GM18526 (cell line): Measurements from ENCODE around the gene F10.

Experiments
- POLR2A ChIP-seq: IDR thresholded peaks from 3 replicates; pipeline ENCODE4 v1.6.1; 2011; ENCODE audit not compliant: insufficient read length; ENCODE audit errors: extremely low read depth

The F10 gene

DNA sequence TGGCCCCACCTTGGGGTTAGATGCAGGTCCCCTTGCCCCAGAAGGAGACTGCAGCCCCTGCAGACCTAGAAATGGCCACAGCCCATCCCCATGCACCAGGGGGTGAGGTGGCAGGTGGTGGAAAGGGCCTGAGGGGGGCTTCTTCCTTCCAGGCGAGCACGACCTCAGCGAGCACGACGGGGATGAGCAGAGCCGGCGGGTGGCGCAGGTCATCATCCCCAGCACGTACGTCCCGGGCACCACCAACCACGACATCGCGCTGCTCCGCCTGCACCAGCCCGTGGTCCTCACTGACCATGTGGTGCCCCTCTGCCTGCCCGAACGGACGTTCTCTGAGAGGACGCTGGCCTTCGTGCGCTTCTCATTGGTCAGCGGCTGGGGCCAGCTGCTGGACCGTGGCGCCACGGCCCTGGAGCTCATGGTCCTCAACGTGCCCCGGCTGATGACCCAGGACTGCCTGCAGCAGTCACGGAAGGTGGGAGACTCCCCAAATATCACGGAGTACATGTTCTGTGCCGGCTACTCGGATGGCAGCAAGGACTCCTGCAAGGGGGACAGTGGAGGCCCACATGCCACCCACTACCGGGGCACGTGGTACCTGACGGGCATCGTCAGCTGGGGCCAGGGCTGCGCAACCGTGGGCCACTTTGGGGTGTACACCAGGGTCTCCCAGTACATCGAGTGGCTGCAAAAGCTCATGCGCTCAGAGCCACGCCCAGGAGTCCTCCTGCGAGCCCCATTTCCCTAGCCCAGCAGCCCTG, 4.2 kb upstream of the F10 start:
- TF ChIP-seq POLR2A, result no peak

DNA sequence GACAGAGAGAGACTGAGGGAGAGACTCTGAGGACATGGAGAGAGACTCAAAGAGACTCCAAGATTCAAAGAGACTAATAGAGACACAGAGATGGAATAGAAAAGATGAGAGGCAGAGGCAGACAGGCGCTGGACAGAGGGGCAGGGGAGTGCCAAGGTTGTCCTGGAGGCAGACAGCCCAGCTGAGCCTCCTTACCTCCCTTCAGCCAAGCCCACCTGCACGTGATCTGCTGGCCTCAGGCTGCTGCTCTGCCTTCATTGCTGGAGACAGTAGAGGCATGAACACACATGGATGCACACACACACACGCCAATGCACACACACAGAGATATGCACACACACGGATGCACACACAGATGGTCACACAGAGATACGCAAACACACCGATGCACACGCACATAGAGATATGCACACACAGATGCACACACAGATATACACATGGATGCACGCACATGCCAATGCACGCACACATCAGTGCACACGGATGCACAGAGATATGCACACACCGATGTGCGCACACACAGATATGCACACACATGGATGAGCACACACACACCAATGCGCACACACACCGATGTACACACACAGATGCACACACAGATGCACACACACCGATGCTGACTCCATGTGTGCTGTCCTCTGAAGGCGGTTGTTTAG, 3.3 kb upstream of the F10 start:
- no peak for TF ChIP-seq POLR2A

DNA sequence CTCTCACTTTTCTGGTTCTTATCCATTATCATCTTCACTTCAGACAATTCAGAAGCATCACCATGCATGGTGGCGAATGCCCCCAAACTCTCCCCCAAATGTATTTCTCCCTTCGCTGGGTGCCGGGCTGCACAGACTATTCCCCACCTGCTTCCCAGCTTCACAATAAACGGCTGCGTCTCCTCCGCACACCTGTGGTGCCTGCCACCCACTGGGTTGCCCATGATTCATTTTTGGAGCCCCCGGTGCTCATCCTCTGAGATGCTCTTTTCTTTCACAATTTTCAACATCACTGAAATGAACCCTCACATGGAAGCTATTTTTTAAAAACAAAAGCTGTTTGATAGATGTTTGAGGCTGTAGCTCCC, 2.8 kb upstream of the F10 start:
- no peak for TF ChIP-seq POLR2A

DNA sequence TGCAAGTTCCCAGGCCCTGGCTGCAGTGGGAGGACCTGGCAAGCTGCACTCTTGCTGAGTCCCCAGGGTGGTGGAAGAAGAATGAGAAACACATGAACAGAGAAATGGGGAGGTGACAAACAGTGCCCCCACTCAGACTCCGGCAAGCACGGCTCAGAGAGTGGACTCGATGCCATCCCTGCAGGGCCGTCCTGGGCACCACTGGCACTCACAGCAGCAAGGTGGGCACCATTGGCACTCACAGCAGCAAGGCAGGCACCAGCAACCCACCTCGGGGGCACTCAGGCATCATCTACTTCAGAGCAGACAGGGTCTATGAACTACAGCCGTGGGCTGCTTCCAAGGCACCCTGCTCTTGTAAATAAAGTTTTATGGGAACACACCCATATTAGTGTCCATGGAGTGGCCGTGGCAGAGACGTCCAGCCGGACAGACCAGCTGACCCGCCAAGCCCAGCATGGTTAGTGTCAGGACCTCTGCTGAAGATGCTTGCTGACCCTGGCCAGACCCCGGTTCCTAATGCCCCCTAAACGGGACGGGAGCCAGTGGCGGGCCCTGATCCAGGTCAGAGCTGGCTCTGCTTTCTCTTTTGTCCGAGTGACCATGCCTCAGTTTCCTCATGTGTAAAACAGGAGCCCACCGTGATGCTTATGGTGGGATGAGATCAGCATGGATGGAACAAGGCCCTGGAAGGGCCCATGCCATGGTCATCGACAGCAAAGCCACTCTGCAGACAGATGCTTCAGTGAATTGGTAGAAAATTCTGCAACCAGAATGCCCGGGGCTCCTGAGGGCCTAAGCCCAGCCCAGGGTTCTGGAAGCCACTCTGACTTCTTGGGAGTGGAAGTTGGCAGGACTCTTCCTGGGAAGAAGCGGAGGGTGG, 2.1 kb upstream of the F10 start:
- no peak for TF ChIP-seq POLR2A

DNA sequence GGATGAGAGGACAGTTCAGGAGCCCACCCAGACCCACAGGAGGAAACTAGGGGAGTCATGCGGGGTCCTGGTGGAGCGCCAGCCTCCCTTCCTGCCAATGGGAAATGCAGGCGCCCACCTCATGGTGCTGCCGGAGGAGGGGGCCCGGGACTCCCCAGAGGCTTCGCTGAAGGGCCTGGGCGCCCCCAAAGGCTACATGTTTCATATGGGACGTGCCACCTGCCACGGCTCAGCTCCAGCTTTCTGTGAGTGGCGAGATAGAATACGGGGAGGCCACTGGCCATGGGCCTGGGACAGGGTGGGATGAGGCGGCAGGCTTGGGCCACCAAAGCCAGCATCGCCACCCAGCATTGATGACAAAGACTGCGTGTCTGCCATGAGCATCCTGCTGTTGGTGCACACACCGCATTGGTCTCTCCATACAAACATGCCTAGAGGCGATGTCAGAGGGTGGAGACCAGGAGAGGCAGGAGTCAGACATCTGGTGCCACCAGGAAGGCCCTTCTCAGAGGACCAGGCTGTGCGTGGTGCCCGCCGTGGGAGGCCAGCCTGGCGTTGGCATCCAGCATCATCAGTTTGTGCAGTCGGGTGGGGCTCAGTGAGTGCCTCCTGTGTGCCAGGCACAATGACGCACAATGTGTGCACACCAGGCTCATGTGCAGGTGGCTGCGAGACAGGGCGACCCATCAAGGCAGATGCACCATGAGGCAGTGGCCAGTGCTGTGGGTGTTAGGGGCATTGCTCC, 1.2 kb upstream of the F10 start:
- TF ChIP-seq POLR2A, result no peak

DNA sequence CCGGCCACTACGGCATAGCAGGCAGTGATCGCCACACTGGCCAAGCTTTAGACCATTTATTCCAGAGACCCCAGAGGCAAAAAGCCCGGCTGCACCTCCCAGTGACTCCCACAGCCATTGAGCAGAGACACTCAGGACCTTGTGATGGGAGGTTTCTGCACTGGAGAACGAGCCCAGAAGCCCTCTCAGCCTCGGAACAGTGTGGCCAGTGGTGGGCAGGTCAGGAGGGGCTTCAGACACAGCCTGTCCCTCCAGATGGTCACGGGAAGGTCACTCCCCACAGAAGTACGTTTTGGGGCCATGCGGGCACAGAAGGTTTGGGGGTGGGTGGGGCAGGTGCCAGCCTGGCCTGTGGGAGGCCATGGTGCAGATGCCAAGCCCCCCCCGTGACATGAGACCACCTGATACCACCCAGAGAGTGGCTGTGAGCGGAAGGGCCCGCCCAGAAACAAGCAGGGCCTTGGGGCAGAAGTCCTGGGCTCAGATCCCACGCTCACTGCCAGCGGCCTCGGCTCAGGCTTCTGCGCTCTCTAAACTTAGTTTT, 599 bp upstream of the F10 start:
- TF ChIP-seq POLR2A, result no peak

DNA sequence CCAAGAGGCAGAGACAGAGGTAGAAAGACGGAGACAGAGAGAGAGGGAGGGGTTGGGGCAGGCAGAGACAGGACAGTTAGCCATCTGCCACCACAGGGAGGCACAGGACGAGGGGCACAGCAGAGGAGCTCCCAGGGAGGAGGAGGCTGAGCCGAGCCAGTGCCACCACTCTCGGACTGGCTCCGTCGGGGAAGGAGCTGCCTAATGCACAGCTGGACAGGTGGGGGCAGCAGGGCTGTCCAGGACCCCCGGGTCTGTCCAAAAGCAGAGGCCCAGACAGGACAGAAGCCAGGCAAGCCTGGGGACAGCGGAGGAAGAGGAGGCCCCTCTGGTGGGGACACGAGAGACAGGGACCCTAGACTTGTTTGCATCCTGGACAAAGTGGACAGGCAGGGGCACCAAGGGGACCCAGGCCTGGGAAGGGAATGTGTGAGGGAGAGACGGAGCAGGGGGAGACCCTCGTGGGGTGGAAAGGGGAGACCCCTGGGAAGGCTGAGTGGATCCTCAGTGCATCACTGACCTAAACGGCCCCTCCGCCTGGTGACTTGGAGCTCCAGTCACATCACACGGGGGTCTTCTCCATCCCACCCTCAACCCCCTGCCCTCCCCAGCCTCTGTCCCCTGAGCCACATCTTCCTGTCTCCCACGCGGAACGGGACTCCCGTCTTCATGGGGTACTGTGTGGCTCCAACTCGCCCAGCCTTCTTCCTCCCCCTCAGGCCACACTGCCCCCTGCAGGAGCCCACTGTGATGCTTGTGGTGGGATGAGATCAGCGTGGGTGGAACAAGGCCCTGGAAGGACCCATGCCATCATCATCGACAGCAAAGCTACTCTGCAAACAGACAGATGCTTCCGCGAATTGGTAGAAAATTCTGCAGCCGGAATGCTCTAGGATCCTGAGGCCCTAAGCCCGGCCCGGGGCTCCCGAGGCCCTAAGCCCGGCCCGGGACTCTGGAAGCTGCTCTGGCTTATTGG, 915 bp downstream of the F10 start:
- TF ChIP-seq POLR2A, result no peak

DNA sequence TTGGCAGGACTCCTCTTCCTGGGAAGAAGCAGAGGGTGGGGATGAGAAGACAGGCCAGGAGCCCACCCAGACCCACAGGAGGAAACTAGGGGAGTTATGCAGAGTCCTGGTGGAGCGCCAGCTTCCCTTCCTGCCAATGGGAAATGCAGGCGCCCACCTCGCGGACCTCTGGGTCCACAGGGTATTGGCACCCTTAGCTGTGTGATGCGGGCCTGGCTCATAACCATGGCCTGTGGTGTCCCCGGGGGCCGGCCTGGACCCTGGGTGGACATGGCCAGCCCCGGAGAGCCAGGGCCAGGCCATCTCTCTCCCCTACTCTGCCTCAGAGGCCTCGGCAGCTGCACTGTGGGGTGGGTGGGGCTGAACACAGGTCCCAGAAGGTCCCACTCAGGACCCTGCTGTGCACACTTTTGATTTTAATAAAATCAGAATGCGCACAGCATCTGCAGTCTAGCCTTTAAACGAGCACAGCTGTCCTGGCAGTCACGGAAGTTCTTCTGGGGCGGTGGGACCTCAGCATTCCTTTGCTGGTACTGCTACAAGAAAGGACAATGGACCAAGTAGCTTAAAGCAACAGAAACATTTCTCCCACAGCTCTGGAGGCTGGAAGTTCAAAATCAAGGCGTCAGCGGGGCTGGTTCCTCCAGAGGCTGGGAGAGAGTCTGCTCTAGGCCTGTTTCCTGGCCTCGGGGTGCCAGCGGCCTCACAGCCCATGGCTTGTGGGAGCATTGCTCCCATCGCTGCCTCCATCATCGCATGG, 1.8 kb downstream of the F10 start:
- no peak for TF ChIP-seq POLR2A

DNA sequence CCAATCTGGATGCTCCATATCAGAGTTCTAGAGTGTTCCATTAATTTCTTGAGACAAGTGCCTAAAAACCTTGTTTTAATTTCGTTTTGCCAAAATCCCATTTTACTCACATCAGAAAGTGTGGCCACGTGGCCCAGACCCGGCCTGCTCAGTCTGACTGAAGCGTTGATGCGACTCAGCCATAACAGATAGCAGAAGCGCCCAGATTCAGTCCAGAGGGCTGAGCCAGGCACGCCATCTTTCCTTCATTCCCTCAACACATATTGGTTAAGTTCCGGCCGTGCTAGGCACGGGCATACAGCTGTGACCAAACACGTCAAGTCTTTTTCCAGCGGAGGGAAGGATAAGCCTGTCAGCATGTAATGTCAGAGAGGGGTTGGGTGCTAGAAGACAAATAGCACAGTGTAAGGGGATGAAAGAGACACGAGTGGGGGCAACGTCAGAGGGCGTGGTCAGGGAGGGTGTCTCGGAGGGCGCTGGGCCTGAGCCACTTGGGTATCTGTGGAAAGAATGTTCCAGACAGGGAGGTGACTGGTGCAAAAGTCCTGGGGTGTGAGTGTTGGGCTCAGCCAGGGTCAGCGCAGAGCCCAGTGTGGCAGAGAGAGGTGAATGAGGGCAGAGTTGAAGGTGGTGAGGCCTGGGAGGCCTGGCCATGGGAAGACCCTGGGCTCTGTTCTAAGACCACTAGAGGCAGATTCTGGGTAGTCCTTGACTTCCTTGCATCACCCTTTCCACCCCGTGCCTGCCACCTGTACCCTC, 3.1 kb downstream of the F10 start:
- no peak for TF ChIP-seq POLR2A

DNA sequence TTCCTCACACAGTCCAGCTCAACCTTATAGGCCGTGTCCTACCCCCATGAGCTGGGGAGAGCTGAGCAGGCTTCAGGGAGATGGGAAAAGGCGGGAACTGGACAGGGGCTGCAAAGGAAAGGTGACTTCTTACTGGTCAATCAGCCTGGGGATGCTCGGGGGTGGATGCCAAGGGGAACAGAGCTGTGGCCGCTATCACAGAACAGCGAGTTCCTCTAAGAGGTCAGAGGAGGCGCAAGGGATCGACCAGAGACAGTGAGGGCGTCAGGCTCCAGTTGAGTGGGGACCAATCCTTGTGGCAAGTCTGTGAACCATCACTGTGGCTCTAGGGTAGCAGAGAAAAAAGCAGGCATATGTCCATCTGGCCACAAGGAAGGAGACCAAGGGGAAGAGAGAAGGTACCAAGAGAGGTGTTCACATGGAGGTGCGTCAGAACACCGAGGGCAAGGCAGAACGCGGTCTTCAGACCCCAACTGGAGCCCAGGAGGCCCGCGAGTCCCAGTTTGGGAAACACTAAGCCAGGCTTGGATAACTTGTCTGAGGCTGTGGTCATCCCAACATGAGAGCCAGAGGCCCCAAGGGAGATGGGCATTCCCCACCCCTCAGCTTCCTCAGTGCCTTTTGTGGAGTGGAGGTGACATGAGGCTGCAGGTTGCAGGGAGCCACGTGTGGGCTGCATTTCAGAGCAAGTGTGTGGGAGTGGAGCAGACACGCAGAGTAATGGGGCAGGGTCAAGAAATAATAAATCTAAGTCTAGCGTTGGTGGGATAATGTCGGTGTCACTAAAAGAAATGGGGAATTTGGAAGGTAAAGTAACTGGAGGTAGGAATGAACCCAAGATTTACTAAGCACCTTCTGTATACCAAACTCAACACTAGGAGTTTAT, 3.9 kb downstream of the F10 start:
- no peak for TF ChIP-seq POLR2A

DNA sequence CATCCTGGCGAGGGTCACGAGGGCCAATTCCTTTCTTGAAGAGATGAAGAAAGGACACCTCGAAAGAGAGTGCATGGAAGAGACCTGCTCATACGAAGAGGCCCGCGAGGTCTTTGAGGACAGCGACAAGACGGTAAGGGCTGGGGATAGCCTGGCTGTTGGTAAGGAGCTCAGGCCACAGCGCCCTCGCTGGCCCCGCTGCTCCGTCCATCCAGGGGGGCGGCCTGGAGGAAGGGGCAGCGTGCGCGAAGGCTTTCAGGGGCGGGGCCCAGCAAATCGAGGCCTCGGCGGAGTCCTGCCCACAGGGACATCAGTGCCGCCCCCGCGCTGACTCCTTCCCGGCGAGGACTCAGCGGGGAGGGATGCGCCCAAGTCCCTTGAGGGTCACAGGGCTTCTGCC, 6.9 kb downstream of the F10 start:
- no peak for TF ChIP-seq POLR2A
